ENCODE data around the gene TRAPPC11.

TRAPPC11 gene

DNA sequence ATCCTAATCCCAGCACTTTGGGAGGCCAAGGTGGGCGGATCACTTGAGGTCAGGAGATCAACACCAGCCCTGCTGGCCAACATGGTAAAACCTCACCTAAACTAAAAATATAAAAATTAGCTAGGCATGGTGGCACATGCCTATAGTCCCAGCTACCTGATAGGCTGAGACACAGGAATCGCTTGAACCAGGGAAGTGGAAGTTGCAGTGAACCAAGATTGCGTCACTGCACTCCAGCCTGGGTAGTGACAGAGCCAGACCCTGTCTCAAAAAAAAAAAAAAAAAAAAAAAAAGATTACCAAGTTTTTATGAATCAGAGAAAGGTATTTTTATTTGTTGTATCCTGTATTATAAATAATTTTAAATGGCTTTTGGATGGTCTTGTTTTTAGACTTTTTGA lies 15.1 kb downstream of the TRAPPC11 start:
- ChIA-PET POLR2A (no interaction called here), CTCF (no interaction called here)
- H3K4me3 ChIP-seq (ENCODE audit: low read depth, low read length) = no peak overlapping the region
- TF ChIP-seq, protein P1, sequence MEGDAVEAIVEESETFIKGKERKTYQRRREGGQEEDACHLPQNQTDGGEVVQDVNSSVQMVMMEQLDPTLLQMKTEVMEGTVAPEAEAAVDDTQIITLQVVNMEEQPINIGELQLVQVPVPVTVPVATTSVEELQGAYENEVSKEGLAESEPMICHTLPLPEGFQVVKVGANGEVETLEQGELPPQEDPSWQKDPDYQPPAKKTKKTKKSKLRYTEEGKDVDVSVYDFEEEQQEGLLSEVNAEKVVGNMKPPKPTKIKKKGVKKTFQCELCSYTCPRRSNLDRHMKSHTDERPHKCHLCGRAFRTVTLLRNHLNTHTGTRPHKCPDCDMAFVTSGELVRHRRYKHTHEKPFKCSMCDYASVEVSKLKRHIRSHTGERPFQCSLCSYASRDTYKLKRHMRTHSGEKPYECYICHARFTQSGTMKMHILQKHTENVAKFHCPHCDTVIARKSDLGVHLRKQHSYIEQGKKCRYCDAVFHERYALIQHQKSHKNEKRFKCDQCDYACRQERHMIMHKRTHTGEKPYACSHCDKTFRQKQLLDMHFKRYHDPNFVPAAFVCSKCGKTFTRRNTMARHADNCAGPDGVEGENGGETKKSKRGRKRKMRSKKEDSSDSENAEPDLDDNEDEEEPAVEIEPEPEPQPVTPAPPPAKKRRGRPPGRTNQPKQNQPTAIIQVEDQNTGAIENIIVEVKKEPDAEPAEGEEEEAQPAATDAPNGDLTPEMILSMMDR (IDR thresholded peaks at IDR 0.05; ENCODE audit: insufficient read depth, low read length, missing control alignments) = no peak
- no peak for DNase-seq (ENCODE audit: low read depth, low spot score)

DNA sequence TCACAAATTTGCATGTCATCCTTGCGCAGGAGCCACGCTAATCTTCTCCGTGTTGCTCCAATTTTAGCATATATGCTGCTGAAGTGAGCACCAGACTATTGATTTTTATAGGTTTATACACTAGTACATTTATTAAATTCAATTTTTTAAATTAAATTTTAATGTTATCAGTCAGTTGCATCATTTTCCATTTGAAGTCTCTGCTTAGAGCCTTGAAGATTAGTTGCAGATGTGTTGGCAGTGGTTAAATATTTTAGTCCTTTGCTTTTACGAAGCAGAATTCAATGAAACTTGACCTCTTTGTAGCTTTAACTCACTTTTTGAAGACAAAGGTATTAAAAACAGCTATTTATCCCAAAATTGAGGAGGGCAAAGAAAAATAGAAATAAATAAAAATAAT lies 16.5 kb downstream of the TRAPPC11 start:
- TF ChIP-seq, protein P1 (IDR thresholded peaks at IDR 0.05; ENCODE audit: insufficient read depth, low read length, missing control alignments) = no peak
- H3K4me3 ChIP-seq (ENCODE audit: low read depth, low read length) = no peak overlapping the region
- ChIA-PET POLR2A (no interaction called here), CTCF (interaction anchor here (0.6 kb wide), 1 partner anchor 210 kb away, joined by 3 read pairs; no protein-coding TSS in a partner anchor)
- no peak for DNase-seq (ENCODE audit: low read depth, low spot score)

DNA sequence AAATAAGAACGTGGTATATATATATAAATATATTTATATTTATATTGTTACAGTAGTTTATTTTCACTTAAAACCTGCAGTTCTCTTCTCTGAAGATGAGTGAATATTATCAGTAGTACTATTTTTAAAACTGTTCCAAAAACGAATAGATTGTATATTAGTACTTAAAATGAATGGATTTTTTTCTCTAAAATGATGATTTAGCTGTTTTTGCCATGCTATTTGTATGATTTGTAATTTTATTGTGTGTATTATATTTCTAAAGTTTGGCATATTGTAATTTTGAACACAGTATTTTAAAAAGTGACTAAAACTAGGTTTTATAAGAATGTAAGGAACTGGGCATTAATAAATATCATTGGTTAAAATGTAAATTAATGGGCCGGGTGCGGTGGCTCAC lies 22.0 kb downstream of the TRAPPC11 start:
- DNase-seq (ENCODE audit: low read depth, low spot score) = no peak
- TF ChIP-seq, protein P1 (IDR thresholded peaks at IDR 0.05; ENCODE audit: insufficient read depth, low read length, missing control alignments) = no peak
- POLR2A ChIA-PET = interaction anchor here (0.6 kb wide), 1 partner anchor 752 kb away, joined by 3 read pairs; no protein-coding TSS in a partner anchor
- CTCF ChIA-PET = no interaction called here
- H3K4me3 ChIP-seq (ENCODE audit: low read depth, low read length) = no peak overlapping the region

DNA sequence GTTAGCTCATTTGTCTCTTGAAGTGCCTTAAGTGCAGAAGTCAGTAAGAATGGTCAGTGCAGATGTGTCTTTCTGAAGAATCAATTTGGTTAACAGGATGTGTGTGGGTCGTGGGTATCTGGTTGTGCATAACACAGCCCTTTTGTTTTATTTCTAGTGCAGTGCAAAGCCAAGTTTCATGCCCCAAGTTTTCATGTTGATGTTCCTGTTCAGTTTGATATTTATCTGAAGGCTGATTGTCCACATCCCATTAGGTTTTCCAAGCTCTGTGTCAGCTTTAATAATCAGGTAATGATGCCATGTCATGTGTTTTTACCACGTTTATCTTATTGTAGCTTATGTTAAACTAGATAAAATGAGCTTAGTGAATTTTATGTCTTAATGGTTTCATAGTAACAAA lies 27.4 kb downstream of the TRAPPC11 start:
- POLR2A ChIA-PET = interaction anchor here (0.6 kb wide), 1 partner anchor 183 kb away, joined by 3 read pairs; no protein-coding TSS in a partner anchor
- TF ChIP-seq, protein P1 (IDR thresholded peaks at IDR 0.05; ENCODE audit: insufficient read depth, low read length, missing control alignments) = no peak

DNA sequence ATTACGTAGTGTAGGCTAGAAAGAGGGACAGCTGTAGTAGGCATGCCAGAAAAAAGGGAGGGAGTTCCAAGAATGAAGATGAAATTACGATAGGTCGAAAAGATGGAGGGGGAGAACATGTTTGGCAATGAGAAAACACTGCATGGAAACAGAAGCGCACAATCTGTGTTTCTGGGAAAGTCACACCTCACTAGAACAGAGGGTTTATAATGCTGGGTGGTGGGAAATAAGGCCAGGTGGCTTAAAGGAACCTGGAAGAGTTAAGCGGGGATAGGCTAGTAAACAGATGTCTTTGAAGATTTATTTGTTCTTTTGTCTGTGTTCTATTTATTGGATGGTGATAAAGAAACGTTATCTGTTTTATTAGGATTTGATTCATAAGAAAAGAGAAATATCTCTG lies 29.1 kb downstream of the TRAPPC11 start:
- DNase-seq (ENCODE audit: low read depth, low spot score) = no peak
- H3K4me3 ChIP-seq (ENCODE audit: low read depth, low read length) = no peak overlapping the region
- TF ChIP-seq, protein P1 (IDR thresholded peaks at IDR 0.05; ENCODE audit: insufficient read depth, low read length, missing control alignments) = no peak
- CTCF ChIA-PET = no interaction called here
- POLR2A ChIA-PET = no interaction called here

More for the DNA sequence above, 27.4 kb downstream of the TRAPPC11 start:
- H3K4me3 ChIP-seq (ENCODE audit: low read depth, low read length) = no peak overlapping the region
- no peak for DNase-seq (ENCODE audit: low read depth, low spot score)
- CTCF ChIA-PET = no interaction called here

DNA sequence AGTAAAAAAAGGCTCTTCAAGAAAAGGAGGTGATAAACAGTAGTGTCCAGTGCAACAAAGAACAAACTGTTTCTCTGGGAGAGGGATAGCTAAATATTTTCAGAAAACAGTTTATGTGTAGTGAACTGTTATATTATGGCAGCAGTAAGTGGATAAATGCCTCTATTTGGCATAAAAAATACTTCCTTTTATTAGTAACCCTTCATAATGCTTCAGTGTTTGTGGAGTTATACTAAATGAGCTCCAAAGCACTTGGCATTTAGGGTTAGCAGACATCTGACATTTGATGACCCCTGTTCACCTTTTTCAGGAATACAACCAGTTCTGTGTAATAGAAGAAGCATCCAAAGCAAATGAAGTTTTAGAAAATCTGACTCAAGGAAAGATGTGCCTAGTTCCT lies 31.9 kb downstream of the TRAPPC11 start:
- DNase-seq (ENCODE audit: low read depth, low spot score) = no peak
- POLR2A ChIA-PET = no interaction called here
- H3K4me3 ChIP-seq (ENCODE audit: low read depth, low read length) = no peak overlapping the region
- TF ChIP-seq, protein P1 (IDR thresholded peaks at IDR 0.05; ENCODE audit: insufficient read depth, low read length, missing control alignments) = no peak
- CTCF ChIA-PET = interaction anchor here (1.3 kb wide), 1 partner anchor 13 kb away, joined by 4 read pairs; no protein-coding TSS in a partner anchor
